Erythroblast (primary cell): ENCODE data around the gene TMUB1.

Source experiments
- GATA1 ChIP-seq: IDR thresholded peaks from 2 replicates; pipeline ENCODE4 v1.6.1; 2011; ENCODE audit warnings: low read depth, mild to moderate bottlenecking, control low read depth, low read length, moderate library complexity
- POLR2A ChIP-seq: IDR thresholded peaks from 2 replicates; pipeline ENCODE4 v1.6.1; 2011; ENCODE audit warnings: mild to moderate bottlenecking, low read length

DNA sequence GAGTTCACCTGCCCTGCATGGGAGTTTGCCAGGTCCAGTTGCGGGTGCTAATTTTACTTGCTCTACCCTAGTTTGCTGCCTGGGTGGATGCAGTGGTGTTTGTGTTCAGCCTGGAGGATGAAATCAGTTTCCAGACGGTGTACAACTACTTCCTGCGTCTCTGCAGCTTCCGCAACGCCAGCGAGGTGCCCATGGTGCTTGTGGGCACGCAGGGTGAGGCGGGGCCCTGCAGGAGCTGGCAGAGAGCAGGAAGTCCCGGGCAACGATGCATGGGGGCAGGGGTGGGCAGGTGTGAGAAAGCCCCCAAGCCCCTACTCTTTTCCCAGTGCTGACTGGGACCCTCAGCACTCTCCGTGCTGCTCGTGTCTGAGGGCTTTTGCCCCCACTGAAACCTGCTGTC is 34.3 kb upstream of the TMUB1 start:
- TF ChIP-seq POLR2A (no peak), GATA1 (no peak)
